ENCODE results near the gene OR2D2. TPM values are rescaled to one million over a fixed set of nuclear protein-coding genes. Genes with fewer than 3 reads are reported as not detected.
A peak's percentile ranks its signal among the peaks of the same experiment; 100 is the strongest.

Gene OR2D2, protein sequence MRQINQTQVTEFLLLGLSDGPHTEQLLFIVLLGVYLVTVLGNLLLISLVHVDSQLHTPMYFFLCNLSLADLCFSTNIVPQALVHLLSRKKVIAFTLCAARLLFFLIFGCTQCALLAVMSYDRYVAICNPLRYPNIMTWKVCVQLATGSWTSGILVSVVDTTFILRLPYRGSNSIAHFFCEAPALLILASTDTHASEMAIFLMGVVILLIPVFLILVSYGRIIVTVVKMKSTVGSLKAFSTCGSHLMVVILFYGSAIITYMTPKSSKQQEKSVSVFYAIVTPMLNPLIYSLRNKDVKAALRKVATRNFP
- 0.27 and 0.44 TPM in 2 replicates for total RNA-seq
- long read RNA-seq: 0 reads

DNA sequence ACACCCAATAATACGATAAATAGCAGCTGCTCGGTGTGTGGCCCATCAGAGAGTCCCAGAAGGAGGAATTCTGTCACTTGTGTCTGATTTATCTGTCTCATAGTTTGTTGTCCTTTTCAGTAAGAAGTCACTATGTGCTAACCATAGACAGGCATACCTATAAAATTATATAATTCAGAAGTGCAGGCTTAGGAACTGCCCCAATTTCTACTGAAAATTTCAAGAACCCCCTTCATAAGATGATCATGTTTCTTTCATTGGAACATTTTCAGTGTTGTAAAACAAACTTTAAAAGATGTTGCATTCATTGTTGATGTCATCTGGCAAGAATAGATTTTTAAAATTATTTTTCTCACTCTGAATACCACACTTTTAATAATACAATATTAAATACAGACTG lies at the start of gene OR2D2:
Gene OR2D2 (minus strand): TSS at position 101 of the 400 bp plus-strand sequence. CDS start 0 bp downstream, at position 101.
- H3K4me3 Mint-ChIP-seq: no peak within 1 kb of the TSS
- H3K4me1 Mint-ChIP-seq: no peaks in the 10 kb centered on the region
- no peak within 1 kb of the TSS for H3K27ac Mint-ChIP-seq (ENCODE audit: unreplicated experiment)
- no peaks in the 10 kb centered on the region for H3K27me3 Mint-ChIP-seq (ENCODE audit: low read depth)
- H3K9me3 Mint-ChIP-seq: no peaks in the 10 kb centered on the region
- H3K36me3 Mint-ChIP-seq (ENCODE audit: low read depth): no peaks in the 10 kb centered on the region
- DNase-seq (ENCODE audit: low read depth, low spot score): no peak
- TF ChIP-seq, protein P1, sequence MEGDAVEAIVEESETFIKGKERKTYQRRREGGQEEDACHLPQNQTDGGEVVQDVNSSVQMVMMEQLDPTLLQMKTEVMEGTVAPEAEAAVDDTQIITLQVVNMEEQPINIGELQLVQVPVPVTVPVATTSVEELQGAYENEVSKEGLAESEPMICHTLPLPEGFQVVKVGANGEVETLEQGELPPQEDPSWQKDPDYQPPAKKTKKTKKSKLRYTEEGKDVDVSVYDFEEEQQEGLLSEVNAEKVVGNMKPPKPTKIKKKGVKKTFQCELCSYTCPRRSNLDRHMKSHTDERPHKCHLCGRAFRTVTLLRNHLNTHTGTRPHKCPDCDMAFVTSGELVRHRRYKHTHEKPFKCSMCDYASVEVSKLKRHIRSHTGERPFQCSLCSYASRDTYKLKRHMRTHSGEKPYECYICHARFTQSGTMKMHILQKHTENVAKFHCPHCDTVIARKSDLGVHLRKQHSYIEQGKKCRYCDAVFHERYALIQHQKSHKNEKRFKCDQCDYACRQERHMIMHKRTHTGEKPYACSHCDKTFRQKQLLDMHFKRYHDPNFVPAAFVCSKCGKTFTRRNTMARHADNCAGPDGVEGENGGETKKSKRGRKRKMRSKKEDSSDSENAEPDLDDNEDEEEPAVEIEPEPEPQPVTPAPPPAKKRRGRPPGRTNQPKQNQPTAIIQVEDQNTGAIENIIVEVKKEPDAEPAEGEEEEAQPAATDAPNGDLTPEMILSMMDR (conservative IDR thresholded peaks at IDR 0.05): no peak

DNA sequence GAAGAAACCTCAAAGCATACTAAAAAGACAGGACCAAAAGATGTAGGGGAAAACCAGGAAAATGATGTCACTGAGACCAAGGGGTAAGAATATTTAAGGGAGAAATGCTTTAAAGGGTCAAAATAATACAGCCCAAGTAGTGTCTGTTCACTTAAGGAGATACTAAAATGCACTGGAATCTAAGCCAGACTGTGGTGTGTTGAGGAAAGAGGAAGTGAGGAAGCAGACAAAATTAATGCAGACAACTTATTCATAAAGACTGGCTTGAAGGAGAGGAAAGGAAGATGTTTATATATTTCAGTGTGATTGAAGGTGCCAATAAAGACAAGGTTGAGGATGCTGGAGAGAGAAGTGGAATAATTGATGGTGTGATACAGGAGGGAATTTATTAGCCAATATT lies 49.7 kb upstream of the OR2D2 start:
- Mint-ChIP-seq H3K9me3 (no peaks in the 10 kb centered on the region), H3K4me1 (no peaks in the 10 kb centered on the region), H3K36me3 (ENCODE audit: low read depth) (peaks cover 10% of the 10 kb centered on the region), H3K4me3 (no peak overlapping the region), H3K27me3 (ENCODE audit: low read depth) (no peaks in the 10 kb centered on the region), H3K27ac (ENCODE audit: unreplicated experiment) (peak overlapping the region; percentile 2)
- DNase-seq (ENCODE audit: low read depth, low spot score): no peak
- TF ChIP-seq, protein P1 (conservative IDR thresholded peaks at IDR 0.05): no peak

DNA sequence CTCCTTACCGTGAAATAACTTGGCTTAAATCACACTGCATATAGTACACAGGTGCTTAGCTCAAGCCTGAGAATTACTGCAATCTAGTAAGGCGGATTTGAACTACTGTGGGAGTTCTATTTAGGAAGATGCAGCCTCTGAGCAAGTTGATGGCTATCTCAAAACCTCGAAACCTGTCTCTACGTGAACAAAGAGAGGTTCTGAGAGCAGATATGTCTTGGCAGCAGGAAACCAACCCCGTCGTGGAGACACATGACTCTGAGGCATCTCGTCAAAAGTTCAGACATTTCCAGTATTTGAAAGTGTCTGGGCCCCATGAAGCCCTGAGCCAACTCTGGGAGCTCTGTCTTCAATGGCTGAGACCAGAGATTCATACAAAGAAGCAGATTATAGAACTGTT lies 39.8 kb upstream of the OR2D2 start:
- H3K27me3 Mint-ChIP-seq (ENCODE audit: low read depth): no peaks in the 10 kb centered on the region
- H3K36me3 Mint-ChIP-seq (ENCODE audit: low read depth): peaks cover 22% of the 10 kb centered on the region
- no peaks in the 10 kb centered on the region for H3K9me3 Mint-ChIP-seq
- DNase-seq (ENCODE audit: low read depth, low spot score): no peak
- H3K4me1 Mint-ChIP-seq: peaks cover 17% of the 10 kb centered on the region
- H3K4me3 Mint-ChIP-seq: no peak overlapping the region
- no peak overlapping the region for H3K27ac Mint-ChIP-seq (ENCODE audit: unreplicated experiment)
- TF ChIP-seq, protein P1 (conservative IDR thresholded peaks at IDR 0.05): no peak

DNA sequence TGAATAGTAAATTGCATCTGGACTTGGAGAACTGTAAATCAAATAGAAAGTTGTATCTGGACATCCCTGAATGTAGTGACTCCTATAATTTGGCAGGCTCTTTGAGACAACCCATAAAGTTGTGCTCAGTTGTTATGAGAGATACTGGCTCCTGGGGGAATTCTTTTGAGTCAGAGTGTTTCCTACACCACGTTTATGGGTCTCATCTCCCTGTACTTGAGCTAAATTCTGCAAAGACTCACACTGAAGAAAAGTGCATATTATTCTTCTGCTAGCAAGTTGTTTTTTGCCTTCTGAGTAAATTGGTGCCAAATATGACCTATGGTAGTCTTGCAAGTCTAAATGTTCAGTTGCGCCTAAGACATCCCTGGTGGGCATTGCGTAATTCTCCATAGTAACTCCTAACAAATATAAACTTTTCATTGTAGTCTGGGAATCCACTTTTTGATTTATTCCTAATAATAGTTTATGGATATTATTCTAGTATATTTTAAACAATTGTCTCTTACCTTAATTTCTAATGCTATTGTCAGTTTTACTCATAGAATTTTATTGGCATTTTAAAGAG lies 38.9 kb upstream of the OR2D2 start:
- Mint-ChIP-seq H3K4me1 (peaks cover 23% of the 10 kb centered on the region), H3K27me3 (ENCODE audit: low read depth) (no peaks in the 10 kb centered on the region), H3K27ac (ENCODE audit: unreplicated experiment) (no peak overlapping the region), H3K4me3 (no peak overlapping the region), H3K9me3 (no peaks in the 10 kb centered on the region), H3K36me3 (ENCODE audit: low read depth) (peaks cover 18% of the 10 kb centered on the region)
- DNase-seq (ENCODE audit: low read depth, low spot score): no peak
- TF ChIP-seq, protein P1 (conservative IDR thresholded peaks at IDR 0.05): no peak

DNA sequence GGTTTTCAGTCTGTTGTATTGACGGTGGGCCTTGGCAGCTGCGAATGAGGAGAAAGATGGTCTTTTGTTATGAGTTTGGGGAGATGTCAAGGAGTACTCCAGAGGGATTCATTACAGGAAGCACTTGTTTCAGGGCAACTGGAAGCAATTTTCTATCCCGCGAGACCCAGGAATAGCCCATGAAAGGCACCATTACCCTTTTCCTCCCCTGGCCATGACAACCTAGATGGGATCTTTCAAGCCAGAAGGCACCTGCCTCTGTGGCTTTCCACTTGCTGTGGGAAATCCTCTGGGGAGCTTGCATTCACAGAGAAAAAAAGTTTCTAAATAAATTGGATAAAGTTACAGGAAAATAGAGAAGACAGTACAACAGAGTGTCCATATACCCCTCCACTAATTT lies 36.6 kb upstream of the OR2D2 start:
- Mint-ChIP-seq H3K27ac (ENCODE audit: unreplicated experiment) (no peak overlapping the region), H3K4me1 (peaks cover 32% of the 10 kb centered on the region), H3K9me3 (no peaks in the 10 kb centered on the region), H3K36me3 (ENCODE audit: low read depth) (peaks cover 6% of the 10 kb centered on the region), H3K27me3 (ENCODE audit: low read depth) (no peaks in the 10 kb centered on the region), H3K4me3 (peak overlapping the region; percentile 54)
- TF ChIP-seq, protein P1 (conservative IDR thresholded peaks at IDR 0.05): no peak
- DNase-seq (ENCODE audit: low read depth, low spot score): no peak
